Measurements from ENCODE around the gene RRP15. TPM values are rescaled to one million over a fixed set of nuclear protein-coding genes. Genes with fewer than 3 reads are reported as not detected.

Gene RRP15
- total and polyA plus RNA-seq, 9 of the 15 experiments (the other 6 are each of a cell fraction or from before 2014, with no cell fraction given) = 9.5 to 58.1 (median 29.3) TPM

DNA sequence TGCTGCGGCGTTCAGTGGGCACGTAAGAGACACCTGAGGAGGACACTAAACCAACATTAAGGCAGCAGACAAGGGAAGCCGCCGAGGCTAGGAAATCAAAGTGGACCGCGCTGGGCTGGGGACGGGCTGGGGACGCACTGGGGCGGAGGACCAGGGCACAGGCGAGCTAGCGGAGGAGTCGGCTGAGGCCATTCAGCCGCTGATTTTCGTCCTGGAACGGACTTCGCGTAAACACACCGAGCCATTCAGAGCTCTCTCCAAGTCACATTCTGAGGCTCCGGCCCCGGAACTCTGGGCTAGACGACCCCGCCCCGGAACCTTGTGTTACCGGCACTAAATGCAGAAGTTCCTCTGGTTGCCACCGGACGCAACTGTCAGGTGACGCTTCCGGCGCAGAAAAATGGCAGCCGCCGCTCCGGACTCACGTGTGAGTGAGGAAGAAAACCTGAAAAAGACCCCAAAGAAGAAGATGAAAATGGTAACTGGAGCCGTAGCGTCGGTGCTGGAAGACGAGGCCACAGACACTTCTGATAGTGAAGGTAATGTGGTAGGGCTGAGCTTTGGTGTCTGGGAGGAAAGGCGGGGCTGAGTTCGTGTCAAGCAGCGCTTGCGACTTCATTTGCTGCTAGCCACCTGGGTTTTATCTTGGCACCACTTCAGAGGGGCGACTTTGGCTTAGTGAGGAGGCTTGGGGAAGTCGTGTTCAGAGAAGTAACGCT, at the start of gene RRP15 (continued):
- TF ChIP-seq RBM39 (optimal IDR thresholded peaks at IDR 0.05; ENCODE audit: low read depth, low read length) = peak; percentile 92
- TF ChIP-seq MEF2A (IDR thresholded peaks at IDR 0.05; ENCODE audit: control insufficient read depth, low read depth, low read length) = no peak
- no peak for TF ChIP-seq SRSF3 (IDR thresholded peaks at IDR 0.05; ENCODE audit: insufficient read depth, low read length)
- peak; percentile 99 for TF ChIP-seq NCOA1 (IDR thresholded peaks at IDR 0.05; ENCODE audit: low read depth)
- peak; percentile 66 for TF ChIP-seq HDAC3 (IDR thresholded peaks at IDR 0.05; ENCODE audit: borderline replicate concordance, partially characterized antibody)
- TF ChIP-seq ZNF212 (CRISPR knock-in tag; IDR thresholded peaks at IDR 0.05) = peak; percentile 19; the same call in 1 of the 2 replicates
- TF ChIP-seq ZKSCAN1 (IDR thresholded peaks at IDR 0.05; ENCODE audit: low read depth, low read length) = peak; percentile 64; the same call in 1 of the 2 replicates
- no peak for TF ChIP-seq ZNF551 (CRISPR knock-in tag; IDR thresholded peaks at IDR 0.05)
- TF ChIP-seq IRF1 (CRISPR knock-in tag; IDR thresholded peaks at IDR 0.05; ENCODE audit: borderline replicate concordance) = no peak
- peak; percentile 99 for TF ChIP-seq SIN3B (IDR thresholded peaks at IDR 0.05; ENCODE audit: low read depth)
- TF ChIP-seq CBFA2T2 (conservative IDR thresholded peaks at IDR 0.05) = no peak
- TF ChIP-seq BDP1 (IDR thresholded peaks at IDR 0.05; ENCODE audit: insufficient read depth, insufficient read length) = no peak
- TF ChIP-seq NR0B1 (IDR thresholded peaks at IDR 0.05; ENCODE audit: partially characterized antibody) = no peak
- peak; percentile 100 for TF ChIP-seq NKRF (IDR thresholded peaks at IDR 0.05; ENCODE audit: borderline replicate concordance)
- TF ChIP-seq SIX5 (IDR thresholded peaks at IDR 0.05; ENCODE audit: borderline replicate concordance in 1 of 2, insufficient read depth in 1 of 2, low read depth in 1 of 2, low read length in 2 of 2) = peak; percentile 54 to 71; a peak in 3 of 4 replicates
- no peak for TF ChIP-seq SLC30A9 (CRISPR knock-in tag; IDR thresholded peaks at IDR 0.05)
- TF ChIP-seq, protein P1, sequence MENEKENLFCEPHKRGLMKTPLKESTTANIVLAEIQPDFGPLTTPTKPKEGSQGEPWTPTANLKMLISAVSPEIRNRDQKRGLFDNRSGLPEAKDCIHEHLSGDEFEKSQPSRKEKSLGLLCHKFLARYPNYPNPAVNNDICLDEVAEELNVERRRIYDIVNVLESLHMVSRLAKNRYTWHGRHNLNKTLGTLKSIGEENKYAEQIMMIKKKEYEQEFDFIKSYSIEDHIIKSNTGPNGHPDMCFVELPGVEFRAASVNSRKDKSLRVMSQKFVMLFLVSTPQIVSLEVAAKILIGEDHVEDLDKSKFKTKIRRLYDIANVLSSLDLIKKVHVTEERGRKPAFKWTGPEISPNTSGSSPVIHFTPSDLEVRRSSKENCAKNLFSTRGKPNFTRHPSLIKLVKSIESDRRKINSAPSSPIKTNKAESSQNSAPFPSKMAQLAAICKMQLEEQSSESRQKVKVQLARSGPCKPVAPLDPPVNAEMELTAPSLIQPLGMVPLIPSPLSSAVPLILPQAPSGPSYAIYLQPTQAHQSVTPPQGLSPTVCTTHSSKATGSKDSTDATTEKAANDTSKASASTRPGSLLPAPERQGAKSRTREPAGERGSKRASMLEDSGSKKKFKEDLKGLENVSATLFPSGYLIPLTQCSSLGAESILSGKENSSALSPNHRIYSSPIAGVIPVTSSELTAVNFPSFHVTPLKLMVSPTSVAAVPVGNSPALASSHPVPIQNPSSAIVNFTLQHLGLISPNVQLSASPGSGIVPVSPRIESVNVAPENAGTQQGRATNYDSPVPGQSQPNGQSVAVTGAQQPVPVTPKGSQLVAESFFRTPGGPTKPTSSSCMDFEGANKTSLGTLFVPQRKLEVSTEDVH (IDR thresholded peaks at IDR 0.05; ENCODE audit: low read depth, partially characterized antibody) = peak; percentile 88
- TF ChIP-seq FOXP4 (CRISPR knock-in tag; IDR thresholded peaks at IDR 0.05; ENCODE audit: borderline replicate concordance) = no peak

Measured in K562 (cell line).